ENCODE data around the gene ZNF660.
"Not testable (repeated sequence)": the region's sequence is repeated elsewhere in the genome, so short reads cannot be mapped to it uniquely, and the experiment has no call there.

DNA sequence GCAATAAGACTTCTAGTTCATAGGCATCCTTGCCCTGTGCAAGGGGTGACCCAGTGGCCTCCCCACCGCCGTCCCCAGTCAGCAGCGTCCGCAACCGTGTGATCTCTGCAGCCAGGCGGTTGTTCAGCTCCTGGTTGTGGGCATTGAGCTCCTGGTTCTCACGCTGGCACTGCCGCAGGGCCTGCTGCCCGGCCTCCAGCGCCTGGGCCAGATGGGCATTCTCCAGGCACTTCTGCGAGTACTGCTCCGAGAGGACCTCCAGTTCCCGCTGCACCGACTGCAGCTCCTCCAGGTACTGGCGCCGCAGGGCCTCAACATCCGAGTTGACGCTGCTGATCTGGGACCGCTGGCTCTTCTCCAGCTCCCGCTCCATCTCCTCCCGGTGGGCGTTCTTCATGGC, 6.4 kb upstream of the ZNF660 start:
- TF ChIP-seq, protein P1, sequence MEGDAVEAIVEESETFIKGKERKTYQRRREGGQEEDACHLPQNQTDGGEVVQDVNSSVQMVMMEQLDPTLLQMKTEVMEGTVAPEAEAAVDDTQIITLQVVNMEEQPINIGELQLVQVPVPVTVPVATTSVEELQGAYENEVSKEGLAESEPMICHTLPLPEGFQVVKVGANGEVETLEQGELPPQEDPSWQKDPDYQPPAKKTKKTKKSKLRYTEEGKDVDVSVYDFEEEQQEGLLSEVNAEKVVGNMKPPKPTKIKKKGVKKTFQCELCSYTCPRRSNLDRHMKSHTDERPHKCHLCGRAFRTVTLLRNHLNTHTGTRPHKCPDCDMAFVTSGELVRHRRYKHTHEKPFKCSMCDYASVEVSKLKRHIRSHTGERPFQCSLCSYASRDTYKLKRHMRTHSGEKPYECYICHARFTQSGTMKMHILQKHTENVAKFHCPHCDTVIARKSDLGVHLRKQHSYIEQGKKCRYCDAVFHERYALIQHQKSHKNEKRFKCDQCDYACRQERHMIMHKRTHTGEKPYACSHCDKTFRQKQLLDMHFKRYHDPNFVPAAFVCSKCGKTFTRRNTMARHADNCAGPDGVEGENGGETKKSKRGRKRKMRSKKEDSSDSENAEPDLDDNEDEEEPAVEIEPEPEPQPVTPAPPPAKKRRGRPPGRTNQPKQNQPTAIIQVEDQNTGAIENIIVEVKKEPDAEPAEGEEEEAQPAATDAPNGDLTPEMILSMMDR (IDR thresholded peaks at IDR 0.05; ENCODE audit: low read depth, low read length) = not testable (repeated sequence)
- TF ChIP-seq POLR2A (IDR thresholded peaks at IDR 0.05; ENCODE audit: extremely low read depth, insufficient read length); MAX (IDR thresholded peaks at IDR 0.05; ENCODE audit: low read depth, low read length); MYC (IDR thresholded peaks at IDR 0.05; ENCODE audit: low read depth, low read length): not testable (repeated sequence)

All from NB4 (cell line).